Measurements from ENCODE around the gene VPS9D1.

Gene VPS9D1

DNA sequence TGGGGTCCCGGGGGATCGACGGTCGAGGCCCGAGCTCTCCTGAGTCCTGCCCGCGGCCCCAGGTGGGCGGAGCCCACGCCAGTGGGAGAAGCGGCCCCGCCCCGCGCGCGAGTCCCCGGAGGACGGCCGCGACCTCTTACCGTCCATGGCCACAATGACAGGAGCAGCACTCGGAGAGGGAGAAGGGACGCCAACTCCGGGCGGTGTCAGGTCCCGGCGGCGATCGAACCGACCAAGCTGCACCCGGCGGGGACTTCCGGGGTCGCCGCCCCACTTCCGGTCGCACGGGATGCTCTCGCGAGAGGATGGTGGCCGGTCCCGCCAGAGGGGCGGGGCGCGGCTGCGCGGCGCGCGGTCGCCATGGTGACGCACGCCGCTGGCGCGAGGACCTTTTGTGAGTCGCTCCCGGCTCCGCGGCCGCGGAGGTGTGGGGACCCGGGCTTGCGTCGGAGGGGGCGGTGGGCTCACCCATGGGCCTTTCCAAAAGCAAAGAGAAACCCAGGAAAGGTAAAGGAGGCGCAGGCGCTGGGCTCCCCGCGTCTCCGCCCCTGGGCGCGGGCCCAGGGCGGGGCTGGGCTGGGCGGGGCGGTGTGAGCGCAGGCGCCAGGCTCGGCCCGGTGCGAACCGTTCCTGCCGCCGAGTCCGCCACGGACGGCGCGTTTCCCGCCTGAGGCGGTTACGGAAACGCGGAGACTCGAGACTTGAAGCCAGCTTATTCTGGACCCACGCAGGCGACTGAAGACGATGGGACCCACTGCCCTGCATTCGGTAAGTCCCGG, 63.1 kb downstream of the VPS9D1 start, which contains the start of the genes CHMP1A and SPATA33:
CHMP1A (minus strand) TSS at position 267 of the 779 bp plus-strand sequence; CDS start at position 147, 120 bp downstream.
SPATA33 (plus strand) TSS at position 395 of the 779 bp plus-strand sequence; CDS start at position 471, 76 bp downstream.
- peak; percentile 65 for DNase-seq

All from NCI-H1105 treated with DMSO at 0.1 percent for 48 hours (cell line).